Activated CD4-positive, alpha-beta T cell treated with anti-CD3 and anti-CD28 coated beads, Interleukin-2, Interleukin-6, amounts not matched to agents 100 ng/mL and 50 ng/mL, durations not matched to agents 16 hours and 8 hours (primary cell): ENCODE data around the gene SMC1B.

Source experiments
- DNase-seq: peaks from one replicate; pipeline ENCODE4 v3.0.0-alpha.2; 2020

The SMC1B gene

DNA sequence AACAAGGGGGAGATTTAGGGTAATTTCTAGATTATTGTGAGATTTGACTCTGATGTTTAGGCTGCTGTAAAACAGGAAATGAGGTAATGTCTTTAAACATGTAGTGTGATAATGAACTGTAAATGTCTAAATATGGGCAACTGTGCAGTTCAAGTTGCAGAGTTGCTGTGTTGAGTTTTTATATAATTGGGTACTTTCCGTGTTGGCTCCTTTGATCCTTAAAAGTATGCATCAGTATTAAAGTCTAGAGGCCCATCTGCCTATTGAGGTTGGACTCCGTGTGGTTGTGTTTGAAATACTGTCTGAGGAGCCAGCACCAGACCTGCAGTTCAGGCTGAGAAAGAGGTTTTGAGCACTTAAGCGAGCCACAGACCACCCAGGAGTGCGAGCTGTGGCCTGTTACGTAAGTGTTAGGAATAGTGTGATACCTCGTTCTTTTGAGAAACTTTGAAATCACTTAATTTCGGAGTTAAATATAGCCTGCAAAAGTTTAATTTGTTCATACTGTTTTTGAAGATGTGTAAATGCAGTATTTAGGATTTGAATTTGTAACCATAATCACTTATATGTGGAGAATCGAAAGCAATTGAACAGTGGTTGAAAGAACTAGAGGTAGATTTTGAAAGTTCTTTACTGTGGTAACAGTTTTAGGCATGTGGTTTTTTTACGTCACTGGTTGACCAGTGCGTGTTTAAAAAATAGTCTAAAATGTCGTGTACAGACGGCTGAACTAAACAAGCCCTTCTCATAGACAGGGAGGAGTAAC is 94.7 kb downstream of the SMC1B start:
- DNase-seq: peak; percentile 67

- peak; percentile 90 for DNase-seq
Measured at GRCh38 chr22:45318168-45318557, 95.2 kb downstream of the SMC1B start.

- DNase-seq: no peak
Measured at GRCh38 chr22:45317551-45318167, 95.7 kb downstream of the SMC1B start.

DNA sequence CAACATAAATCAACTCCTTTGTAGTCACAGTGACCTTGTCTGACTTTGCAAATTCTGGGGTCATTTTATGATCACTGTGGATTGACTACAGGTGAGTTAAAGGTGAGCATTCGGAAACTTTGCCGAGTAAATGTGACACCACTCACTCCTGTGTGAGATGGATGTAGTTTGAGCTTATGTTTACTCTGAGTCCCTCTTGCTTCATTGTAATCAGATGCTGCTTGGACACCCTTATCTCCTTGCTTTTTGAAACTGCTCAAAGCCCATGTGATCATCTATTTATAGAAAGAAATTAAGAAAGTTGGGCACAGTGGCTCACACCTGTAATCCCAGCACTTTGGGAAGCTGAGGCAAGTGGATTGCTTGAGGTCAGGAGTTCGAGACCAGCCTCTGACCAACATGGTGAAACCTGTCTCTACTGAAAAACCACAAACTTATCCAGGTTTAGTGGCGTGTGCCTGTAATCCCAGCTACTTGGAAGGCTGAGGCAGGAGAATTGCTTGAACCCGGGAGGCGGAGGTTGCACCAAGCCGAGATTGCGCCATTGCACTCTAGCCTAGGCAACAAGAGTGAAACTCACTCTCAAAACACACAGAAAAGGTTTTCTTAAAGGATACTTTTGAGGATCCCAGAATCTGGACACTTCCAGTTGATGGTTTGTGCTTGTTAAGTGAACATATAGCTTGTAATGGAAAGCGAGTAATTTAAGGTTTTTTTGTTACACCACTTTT is 96.4 kb downstream of the SMC1B start:
- no peak for DNase-seq

- DNase-seq: no peak
Measured at GRCh38 chr22:45314786-45315185, 98.6 kb downstream of the SMC1B start.

- DNase-seq: no peak
Measured at GRCh38 chr22:45314054-45314721, 99.2 kb downstream of the SMC1B start.

DNA sequence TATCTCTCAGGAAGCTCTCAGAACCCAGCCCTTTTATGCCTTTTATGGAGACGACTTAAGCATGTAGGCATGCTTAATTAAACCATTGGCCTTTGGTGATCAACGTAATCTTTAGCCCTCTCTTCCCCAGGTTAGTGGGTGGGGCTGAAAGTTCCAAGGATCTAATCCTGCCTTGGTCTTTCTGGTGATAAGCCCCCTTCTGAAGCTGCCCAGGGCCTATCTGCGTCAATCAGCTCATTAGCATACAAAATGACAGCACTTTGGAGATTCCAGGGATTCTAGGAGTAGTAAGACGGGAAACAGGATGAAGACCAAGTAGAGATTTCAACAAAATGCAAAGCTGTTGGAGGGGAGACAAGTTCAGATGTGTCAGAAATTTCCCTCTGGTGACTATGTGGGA is 100.5 kb downstream of the SMC1B start:
- DNase-seq: no peak

DNA sequence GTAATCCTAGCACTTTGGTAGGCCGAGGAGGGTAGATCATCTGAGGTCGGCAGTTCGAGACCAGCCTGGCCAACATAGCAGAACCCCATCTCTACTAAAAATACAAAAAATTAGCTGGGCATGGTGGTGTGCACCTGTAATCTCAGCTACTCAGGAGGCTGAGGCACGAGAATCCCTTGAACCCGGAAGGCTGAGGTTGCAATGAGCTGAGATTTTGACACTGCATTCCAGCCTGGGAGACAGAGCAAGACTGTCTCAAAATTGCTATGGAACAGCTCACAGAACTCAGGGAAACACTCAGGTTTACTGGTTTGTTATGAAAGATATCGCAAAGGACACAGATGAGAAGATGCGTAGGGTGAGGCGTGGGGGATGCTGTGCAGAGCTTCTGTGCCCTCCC is 101.0 kb downstream of the SMC1B start:
- no peak for DNase-seq

- DNase-seq: no peak
Measured at GRCh38 chr22:45310977-45311531, 102.3 kb downstream of the SMC1B start.

DNA sequence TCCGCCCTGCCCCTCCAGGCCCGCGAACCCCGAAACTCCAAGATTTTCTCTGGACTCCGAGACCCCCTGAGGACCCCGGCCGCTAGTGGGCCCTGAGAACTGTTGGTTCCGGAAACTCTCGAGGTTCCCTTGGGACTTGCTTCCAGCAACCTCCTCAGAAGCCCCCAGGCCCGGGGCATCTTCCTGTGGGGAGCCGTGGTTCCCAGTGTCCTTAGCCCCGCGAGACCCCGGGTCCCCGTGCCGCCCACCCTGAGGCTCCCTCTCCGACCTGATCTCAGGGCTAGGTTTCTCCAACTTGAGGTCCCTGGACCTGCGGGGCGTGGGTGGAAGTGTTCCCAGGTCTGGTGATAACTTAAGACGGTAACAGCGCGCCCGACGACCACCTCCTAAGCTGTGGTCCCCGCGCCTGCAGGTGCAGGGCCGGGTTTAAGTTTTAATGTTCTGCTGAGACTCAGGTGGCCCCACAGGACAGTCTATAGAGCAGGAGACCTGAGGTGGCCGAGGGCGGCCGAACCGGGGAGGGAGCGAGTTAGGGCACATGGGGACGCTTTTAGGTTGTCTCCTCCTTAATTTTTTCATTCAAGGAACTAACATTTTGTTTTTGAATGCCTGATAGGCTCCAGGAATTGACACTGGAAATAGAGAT is 102.9 kb downstream of the SMC1B start:
- DNase-seq: no peak

DNA sequence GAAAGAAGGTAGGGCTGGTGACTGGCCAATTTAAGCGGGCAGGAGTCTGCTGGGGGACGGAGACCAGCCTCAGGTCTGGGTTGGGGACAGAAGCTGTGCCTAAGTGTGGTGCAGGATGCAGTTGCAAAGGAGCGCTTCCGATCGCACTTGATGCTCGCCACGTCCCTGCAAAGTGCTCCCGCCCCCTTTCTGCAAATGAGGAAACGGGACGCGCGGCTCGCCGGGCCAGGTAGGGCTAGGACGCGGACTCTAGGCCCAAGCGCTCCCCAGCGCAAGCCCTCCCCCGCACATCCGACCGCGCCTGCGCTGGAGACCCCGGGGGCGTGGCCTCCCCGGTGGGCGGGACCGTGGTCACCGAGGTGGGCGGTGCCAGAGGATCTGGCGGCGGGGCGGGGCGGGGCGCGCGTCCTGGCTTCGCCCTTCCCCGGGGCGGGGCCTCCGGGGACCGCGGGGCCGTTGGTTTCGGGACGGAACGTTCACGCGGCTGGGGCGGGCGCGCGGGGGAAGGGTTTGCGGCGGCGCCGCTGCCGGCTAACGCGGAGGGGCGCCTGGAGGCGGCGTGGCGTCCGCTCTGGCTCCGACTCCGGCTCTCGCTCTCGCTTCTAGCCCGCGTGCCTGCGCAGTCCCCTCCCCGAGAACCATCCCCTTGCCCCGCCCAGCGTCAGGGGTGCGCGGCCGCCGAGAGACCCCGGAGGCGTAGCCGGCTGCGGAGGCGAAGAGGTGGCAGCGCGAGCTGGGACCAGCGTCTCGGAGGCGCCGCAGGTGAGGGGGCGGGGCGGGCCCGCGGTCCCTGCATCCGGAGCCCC is 103.8 kb downstream of the SMC1B start, which contains the start of gene FAM118A:
TSS of gene FAM118A (plus strand) at position 513 of the 806 bp plus-strand sequence. CDS start 12,446 bp downstream, outside the sequence.
- peak; percentile 98 for DNase-seq

DNA sequence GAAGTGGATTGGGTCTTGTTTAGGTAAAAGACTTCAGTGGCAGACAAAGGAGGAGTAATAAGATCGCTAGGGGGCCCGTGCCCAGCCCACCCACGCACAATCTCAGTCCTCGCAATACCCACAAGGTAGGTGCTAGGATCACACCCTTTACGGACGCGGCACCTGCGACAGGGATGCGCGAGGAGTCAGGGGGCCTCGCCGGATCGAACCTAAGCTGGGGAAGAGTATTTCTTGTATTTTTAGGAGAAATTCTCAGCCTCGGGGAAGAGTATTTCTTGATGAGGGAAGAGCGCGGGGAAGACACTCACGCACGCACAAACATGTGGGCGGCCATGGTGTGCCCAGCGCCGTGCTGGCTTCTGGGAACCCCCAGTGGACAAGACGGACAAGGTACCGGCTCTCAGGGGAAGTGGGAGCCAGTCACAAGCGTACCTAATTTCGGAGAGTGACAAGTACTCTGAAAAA is 104.4 kb downstream of the SMC1B start:
- peak; percentile 28 for DNase-seq

- DNase-seq: no peak
Measured at GRCh38 chr22:45308391-45308956, 104.9 kb downstream of the SMC1B start.

DNA sequence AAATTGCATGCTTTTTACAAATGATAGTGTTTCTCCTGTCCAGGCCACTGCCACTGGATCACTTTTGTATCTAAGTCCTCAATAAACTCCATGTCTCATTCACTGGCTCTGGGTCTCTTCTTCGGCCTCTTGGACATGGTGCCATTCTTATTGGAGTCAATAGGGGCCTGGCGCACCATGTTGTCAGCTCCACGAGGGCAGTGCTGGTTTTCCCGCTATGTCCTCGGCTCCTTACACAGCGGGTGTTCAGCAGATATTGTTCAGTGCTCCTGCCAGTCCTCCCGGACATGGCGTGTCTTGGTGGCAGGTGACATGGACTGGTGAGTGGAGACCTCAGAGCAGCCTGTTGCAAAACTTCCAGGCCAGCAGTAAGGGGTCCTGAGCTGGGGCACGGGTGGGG is 107.3 kb downstream of the SMC1B start:
- no peak for DNase-seq

DNA sequence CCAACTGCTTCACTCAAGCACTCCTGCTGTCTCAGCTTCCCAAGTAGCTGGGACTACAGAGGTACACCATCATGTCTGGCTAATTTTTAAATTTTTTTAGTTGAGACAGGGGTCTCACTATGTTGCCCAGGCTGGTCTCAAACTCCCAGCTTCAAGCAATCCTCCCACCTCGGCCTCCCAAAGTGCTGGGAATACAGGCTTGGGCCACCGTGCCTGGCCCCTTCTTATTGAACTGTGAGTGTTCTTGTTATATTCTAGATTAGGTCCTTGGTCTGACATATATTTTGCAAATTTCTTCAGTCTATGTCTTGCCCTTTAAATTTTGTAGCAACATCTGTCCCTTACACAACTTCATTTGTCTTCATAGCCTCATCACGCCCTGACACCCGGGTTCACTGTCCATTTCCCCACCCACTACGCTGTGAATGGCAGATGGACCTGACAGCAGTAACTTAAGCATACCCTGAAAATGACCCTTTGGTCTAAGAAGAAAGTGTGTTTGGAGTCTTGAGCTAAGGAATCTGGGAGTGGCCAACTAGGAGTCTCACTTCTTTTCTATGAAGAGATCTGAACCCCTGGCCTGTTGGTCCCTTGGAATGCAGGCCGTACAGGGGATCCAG is 107.8 kb downstream of the SMC1B start:
- no peak for DNase-seq

DNA sequence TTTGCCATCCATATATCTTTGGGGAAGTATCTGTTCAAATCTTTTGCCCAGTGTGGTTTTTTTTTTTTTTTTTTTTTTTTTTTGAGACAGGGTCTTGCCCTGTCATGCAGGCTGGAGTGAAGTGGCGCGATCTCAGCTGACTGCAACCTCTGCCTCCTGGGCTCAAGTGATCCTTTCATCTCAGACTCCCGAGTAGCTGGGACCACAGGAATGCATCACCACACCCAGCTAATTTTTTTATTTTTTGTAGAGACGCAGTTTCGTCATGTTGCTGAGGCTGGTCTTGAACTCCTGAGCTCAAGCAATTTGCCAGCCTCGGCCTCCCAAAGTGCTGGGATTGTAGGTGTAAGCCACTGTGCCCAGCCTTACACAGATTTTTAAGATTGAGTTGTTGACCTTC is 108.4 kb downstream of the SMC1B start:
- no peak for DNase-seq

- no peak for DNase-seq
Measured at GRCh38 chr22:45303181-45303580, 110.2 kb downstream of the SMC1B start.

DNA sequence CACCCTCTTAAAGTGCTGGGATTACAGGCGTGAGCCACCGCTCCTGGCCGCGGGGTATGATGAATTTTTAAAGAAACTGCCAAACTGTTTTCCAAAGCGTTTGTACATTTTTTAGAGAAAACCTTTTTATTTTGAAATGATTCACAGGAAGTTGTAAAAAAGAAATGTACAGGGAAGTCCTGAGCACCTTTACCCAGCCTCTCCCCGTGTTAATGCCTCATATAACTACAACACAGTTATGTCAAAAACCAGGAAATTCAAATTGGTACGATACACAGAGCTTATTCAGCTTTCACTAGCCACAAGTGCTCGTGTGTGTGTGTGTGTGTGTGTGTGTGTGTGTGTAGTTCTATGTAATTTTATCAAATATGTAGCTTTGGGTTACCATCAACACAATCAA is 110.6 kb downstream of the SMC1B start:
- no peak for DNase-seq

DNA sequence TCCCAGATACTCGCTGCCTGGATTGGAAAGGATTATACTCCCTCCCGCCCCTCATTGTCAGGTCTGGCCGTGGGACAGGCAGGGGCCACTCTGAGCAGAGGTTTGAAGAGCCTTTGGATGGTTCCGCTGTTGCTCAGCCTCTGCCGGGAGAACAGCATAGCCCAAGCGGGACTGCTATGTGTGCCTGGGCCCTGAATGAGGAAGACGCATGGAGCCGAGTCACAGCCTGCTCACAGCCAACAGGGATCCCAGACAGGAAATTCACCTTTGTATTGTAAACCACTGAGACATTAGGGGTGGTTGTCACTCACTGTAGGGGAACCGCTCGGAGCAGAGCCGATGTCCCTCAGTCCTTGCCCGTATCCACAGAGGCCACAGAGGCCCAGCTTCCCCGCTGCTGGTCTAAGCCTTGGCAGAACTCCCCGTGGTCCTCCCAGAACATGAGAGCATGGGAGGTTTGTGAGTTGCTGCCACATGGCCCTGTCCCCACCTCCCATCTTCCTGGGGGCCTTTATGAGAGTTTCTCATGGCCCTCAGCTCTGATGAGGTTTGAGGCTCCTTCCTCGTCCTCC is 114.4 kb downstream of the SMC1B start:
- no peak for DNase-seq

- DNase-seq: peak; percentile 33
Measured at GRCh38 chr22:45296628-45297297, 116.6 kb downstream of the SMC1B start.
